Natural killer cell (primary cell): Measurements from ENCODE around the gene KRTAP13-1. TPM values are rescaled to one million over a fixed set of nuclear protein-coding genes. Genes with fewer than 3 reads are reported as not detected.

Experiments
- ATAC-seq, 3 donors: fragments of 150-1000 bp in 2 of 3; fragments of 200-7000 bp in 1 of 3; cut with Tn5 transposase; 1 replicate in 1 of 3; 2 replicates in 2 of 3; pipeline ENCODE4 v1.10.0; 2021; ENCODE audit warnings: mild to moderate bottlenecking in 2 of 3, moderate library complexity in 2 of 3
- DNase-seq, 2 donors: peaks; one replicate each; pipeline versions ENCODE4 v3.0.0 to v3.0.0-alpha.2; 2013 to 2021; ENCODE audit warnings: mixed read lengths in 1 of 2
- H3K27ac ChIP-seq: one replicate; pipeline ENCODE4 v1.5.1; 2013; ENCODE audit warnings: mild to moderate bottlenecking, low read length
- H3K27me3 ChIP-seq: one replicate; pipeline ENCODE4 v1.6.1; 2013; ENCODE audit warnings: low read length; ENCODE audit not compliant: control insufficient read depth, insufficient read depth
- H3K36me3 ChIP-seq: one replicate; pipeline ENCODE4 v1.6.1; 2013; ENCODE audit warnings: low read length; ENCODE audit not compliant: control insufficient read depth, insufficient read depth
- H3K4me1 ChIP-seq: one replicate; pipeline ENCODE4 v1.6.1; 2013; ENCODE audit warnings: low read length; ENCODE audit not compliant: control insufficient read depth, insufficient read depth
- H3K4me3 ChIP-seq: one replicate; pipeline ENCODE4 v1.5.1; 2013; ENCODE audit warnings: low read length
- H3K9me3 ChIP-seq: one replicate; pipeline ENCODE4 v1.6.1; 2013; ENCODE audit warnings: low read length; ENCODE audit not compliant: control insufficient read depth, insufficient read depth
- H3K27ac Mint-ChIP-seq, 2 donors: one replicate each; pipeline ENCODE4 v1.8.0; 2022; ENCODE audit warnings: mild to moderate bottlenecking in 2 of 2, mixed read lengths in 2 of 2, moderate library complexity in 1 of 2
- H3K27me3 Mint-ChIP-seq, 2 donors: one replicate each; pipeline ENCODE4 v1.8.0; 2022; ENCODE audit warnings: low read depth in 2 of 2, mixed read lengths in 2 of 2
- H3K36me3 Mint-ChIP-seq: one replicate; pipeline ENCODE4 v1.8.0; 2022; ENCODE audit warnings: mixed read lengths
- H3K4me1 Mint-ChIP-seq, 2 donors: one replicate each; pipeline ENCODE4 v1.8.0; 2022; ENCODE audit warnings: mixed read lengths in 2 of 2
- H3K4me3 Mint-ChIP-seq: one replicate; pipeline ENCODE4 v1.8.0; 2022; ENCODE audit warnings: mild to moderate bottlenecking, moderate library complexity, mixed read lengths
- H3K9me3 Mint-ChIP-seq, 2 donors: one replicate each; pipeline ENCODE4 v1.8.0; 2022; ENCODE audit warnings: mixed read lengths in 2 of 2
- CTCF ChIP-seq: fragments of 200-600 bp; IDR thresholded peaks from one replicate; pipeline ENCODE4 v1.8.0; 2022; ENCODE audit warnings: antibody characterized with exemption
- WGBS: methylation state at CpG from one replicate; pipeline ENCODE4 v1.1.7; 2013; ENCODE audit warnings: missing lambda C conversion rate; ENCODE audit not compliant: insufficient coverage; 5-methylcytosine and 5-hydroxymethylcytosine counted together
- intact Hi-C: fragments of 100-400 bp; cut with micrococcal nuclease; formaldehyde crosslinking; loops from one replicate; pipeline ENCODE4 v1.14.2; 2022
- total RNA-seq, 4 donors: library from RNA; stranded (reverse); fragments of 120-200 nt in 1 of 4; gene quantifications; one replicate each; pipeline versions ENCODE4 v1.2.3 to v1.2.4, GENCODE V29; 2013 to 2022

Gene KRTAP13-1
- total RNA-seq, 3 donors from 2014 or later (not counting 1 experiment from before 2014, with no cell fraction given) = not detected

GRCh38 chr21:30351534-30351933 is 44.3 kb upstream of the KRTAP13-1 start:
- no CpG with 5 or more reads among the region's 1 CpG for WGBS
- H3K4me3 ChIP-seq = no peak overlapping the region
- DNase-seq (no peak), ATAC-seq (no peak)
- no peak for TF ChIP-seq CTCF
- Mint-ChIP-seq H3K9me3 (peaks cover 11 to 14% of the 10 kb centered on the region in 2 donors), H3K27ac (no peak overlapping the region), H3K36me3 (no peaks in the 10 kb centered on the region), H3K27me3 (no peaks in the 10 kb centered on the region), H3K4me3 (no peak overlapping the region), H3K4me1 (no peaks in the 10 kb centered on the region)
- no peaks in the 10 kb centered on the region for H3K36me3 ChIP-seq
- H3K9me3 ChIP-seq = no peaks in the 10 kb centered on the region
- intact Hi-C loops = no loop called here
- H3K4me1 ChIP-seq = no peaks in the 10 kb centered on the region
- H3K27me3 ChIP-seq = no peaks in the 10 kb centered on the region
- no peak overlapping the region for H3K27ac ChIP-seq

- Histone ChIP-seq H3K4me3 (no peak overlapping the region), H3K36me3 (no peaks in the 10 kb centered on the region), H3K9me3 (no peaks in the 10 kb centered on the region), H3K27me3 (no peaks in the 10 kb centered on the region), H3K4me1 (no peaks in the 10 kb centered on the region), H3K27ac (no peak overlapping the region)
- no peak overlapping the region for H3K27ac Mint-ChIP-seq
- no peak for TF ChIP-seq CTCF
- no peaks in the 10 kb centered on the region for H3K27me3 Mint-ChIP-seq
- H3K36me3 Mint-ChIP-seq = no peaks in the 10 kb centered on the region
- DNase-seq (no peak), ATAC-seq (no peak)
- peaks cover 8% of the 10 kb centered on the region in 2 donors for H3K9me3 Mint-ChIP-seq
- no peaks in the 10 kb centered on the region for H3K4me1 Mint-ChIP-seq
- 64% methylated on average over 1 of the region's 1 CpG for WGBS
- intact Hi-C loops = no loop called here
- H3K4me3 Mint-ChIP-seq = no peak overlapping the region
Observed at GRCh38 chr21:30354308-30355005, 41.4 kb upstream of the KRTAP13-1 start.

DNA sequence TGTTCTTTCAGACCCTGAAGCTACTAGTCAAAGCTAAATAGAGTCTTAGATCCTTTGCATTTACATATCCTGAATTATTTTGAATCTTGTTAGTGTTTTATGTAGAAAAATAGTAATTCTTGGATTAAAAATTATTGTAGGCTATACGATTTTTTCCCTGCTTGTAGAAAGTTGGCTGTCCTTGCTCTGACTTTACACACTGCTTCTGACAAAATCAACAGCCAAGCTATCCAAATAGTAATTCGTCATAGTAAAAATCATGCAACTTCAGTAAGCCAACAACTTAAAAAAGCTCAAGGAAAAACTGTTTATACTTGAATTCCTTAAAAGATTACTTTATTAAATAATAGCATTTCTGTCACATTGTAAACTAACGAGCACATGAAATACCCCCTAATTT is 39.9 kb upstream of the KRTAP13-1 start:
- no peak overlapping the region for H3K4me3 ChIP-seq
- no peaks in the 10 kb centered on the region for H3K36me3 Mint-ChIP-seq
- no peaks in the 10 kb centered on the region for H3K4me1 ChIP-seq
- H3K9me3 Mint-ChIP-seq = peaks cover 8% of the 10 kb centered on the region in 2 donors
- H3K4me1 Mint-ChIP-seq = no peaks in the 10 kb centered on the region
- no peaks in the 10 kb centered on the region for H3K9me3 ChIP-seq
- no peaks in the 10 kb centered on the region for H3K27me3 ChIP-seq
- no peak overlapping the region for H3K27ac ChIP-seq
- H3K4me3 Mint-ChIP-seq = no peak overlapping the region
- ATAC-seq (no peak), DNase-seq (no peak)
- no peaks in the 10 kb centered on the region for H3K36me3 ChIP-seq
- TF ChIP-seq CTCF = no peak
- H3K27me3 Mint-ChIP-seq = no peaks in the 10 kb centered on the region
- 83% methylated on average over 2 of the region's 3 CpGs for WGBS
- intact Hi-C loops = no loop called here
- no peak overlapping the region for H3K27ac Mint-ChIP-seq
